GM21390 (cell line): ENCODE results near the gene BTBD17.

Experiments used
- ATAC-seq: cut with Tn5 transposase; IDR thresholded peaks from one replicate; pipeline ENCODE4 v1.9.1; 2021; ENCODE audit not compliant: unreplicated experiment

BTBD17 gene

GRCh38 chr17:74389084-74389753, 27.6 kb upstream of the BTBD17 start:
- no peak for ATAC-seq

GRCh38 chr17:74387365-74388218, 25.9 kb upstream of the BTBD17 start:
- ATAC-seq, result no peak

DNA sequence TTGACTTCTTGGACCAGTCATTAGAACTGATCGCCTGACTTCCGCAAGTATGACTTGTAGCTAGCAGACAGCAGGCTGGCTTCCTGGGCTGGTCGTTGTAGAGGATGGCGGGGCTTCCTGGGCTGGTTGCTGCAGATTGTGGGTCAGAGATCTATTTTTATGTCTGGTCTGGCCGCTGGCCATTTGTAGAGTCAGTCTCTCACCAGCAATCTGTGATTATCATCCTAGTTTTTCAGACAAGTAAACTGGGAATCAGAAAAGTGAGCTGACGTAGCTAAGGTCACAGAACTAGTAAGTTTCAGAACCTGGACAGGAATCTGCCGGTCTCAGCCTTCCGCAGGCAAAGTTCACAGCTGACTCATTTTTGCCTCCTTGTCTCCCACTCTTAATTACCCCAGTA, 24.7 kb upstream of the BTBD17 start:
- ATAC-seq, result no peak

DNA sequence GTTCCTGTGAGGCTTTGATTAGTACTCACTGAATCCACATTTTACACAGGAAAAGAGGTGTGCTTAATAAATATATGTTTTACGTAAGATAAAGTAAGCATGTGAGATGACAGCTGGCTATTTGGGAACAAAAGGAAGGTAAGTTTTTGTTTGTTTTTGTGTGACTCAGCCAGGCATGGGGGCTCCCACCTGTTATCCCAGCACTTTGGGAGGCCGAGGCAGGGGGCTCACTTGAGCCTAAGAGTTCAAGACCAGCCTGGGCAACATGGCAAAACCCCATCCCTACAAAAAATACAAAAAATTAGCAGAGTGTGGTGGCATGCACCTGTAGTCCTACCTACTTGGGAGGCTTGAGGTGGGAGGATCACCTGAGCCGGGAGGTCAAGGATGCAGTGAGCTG, 23.5 kb upstream of the BTBD17 start:
- ATAC-seq, result no peak

DNA sequence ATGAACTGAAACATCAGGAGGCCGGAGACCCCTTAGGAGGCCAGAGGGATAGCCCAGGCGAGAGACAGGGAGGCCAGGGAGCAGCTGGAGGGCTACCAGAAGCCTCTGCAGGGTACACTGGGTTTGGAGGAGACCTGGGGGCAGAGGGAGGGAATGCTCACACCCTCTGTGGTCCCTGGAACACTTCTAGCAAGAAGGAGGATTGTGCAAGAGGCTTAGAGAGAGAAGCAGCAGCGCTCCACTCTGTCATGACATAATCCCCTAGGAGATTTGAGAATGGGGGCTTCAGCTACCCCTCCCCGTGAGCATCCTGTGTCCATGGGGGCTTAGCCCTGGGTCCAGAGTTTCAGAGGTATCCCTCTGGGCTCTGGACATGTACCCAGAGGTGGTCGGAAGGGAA, 21.5 kb upstream of the BTBD17 start:
- ATAC-seq, result no peak

DNA sequence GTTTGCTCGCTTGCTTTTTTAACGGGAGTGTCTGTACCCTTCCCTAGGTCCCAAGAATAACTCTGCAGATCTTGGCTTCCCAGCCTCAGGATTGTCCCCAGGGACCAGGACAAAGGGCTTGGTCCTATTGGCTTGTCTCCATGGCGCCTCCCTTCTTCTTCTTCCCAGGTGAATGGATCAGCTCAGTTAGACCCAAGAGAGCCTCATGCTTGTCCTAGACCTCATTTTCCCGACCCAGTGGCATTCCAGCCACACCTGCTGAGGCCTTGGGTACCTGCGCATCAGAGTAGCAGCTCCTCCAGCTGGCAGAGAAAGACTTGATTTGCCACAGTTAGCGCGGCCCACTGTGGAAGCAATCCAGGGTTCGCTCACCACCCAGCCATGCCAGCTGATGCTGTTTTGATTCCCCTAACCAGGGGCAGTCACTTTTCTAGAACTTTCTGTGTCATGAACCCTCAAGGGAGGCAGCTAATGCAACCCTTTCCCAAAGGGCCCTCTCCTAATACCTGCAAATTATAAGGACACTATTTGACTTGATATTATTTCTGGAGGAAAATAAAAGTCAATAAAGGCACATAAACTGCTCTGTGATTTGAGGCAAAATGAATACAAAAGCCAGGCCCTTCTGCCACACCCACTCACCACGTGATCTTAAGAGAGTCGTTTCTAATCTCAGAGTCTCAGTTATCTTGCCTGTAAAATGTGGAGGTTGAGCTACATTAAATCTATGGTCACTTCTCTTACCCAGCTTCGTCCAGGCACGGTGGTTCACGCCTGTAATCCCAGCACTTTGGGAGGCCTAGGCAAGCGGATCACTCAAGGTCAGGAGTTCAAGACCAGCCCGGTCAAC, 19.5 kb upstream of the BTBD17 start:
- ATAC-seq, result no peak

DNA sequence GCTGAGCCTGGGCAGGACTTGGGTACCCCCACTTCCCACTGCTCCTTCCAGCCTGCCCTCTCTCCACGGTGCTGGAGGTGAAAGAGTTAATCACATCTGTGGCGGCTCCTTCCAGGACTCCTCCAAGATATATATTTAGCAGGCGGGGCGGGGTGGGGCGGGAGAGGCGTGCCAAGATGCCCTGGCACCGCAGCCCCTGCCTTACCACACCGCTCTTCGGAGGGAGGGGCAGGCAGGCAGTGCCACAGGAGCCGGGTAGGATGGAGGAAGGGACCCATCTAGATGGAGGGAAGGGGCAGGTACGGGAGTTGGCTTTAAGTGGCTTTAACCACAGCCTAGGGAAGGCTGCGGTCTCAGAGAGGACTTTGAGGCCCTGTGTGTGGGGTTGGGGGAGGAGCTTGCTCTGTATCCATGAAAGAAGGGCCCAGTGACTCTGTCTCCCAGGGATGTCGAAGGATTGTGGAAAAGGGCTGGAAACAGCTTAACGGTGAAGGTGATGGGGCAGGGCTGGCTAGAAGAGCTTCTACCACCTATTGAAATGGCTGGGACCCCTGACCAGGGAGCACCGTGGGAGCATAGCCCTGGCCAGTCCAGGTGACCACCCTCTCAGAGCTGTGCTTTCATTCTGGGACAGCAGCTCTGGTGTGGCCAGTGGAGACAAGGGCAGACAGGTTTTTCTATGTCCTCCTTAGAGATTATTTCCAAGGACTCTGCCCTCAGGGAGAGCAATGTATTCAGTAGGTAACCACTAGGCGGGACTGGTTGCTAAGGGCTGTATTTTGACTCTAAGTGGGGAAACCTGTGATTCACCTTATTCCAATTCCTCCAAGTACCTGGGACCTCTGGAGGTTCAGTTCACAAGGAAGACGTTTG, 18.7 kb upstream of the BTBD17 start:
- no peak for ATAC-seq

- ATAC-seq, result peak; percentile 74
Observed at GRCh38 chr17:74379495-74380085, 17.9 kb upstream of the BTBD17 start.

- ATAC-seq, result no peak
Observed at GRCh38 chr17:74374858-74375257, 13.2 kb upstream of the BTBD17 start.

DNA sequence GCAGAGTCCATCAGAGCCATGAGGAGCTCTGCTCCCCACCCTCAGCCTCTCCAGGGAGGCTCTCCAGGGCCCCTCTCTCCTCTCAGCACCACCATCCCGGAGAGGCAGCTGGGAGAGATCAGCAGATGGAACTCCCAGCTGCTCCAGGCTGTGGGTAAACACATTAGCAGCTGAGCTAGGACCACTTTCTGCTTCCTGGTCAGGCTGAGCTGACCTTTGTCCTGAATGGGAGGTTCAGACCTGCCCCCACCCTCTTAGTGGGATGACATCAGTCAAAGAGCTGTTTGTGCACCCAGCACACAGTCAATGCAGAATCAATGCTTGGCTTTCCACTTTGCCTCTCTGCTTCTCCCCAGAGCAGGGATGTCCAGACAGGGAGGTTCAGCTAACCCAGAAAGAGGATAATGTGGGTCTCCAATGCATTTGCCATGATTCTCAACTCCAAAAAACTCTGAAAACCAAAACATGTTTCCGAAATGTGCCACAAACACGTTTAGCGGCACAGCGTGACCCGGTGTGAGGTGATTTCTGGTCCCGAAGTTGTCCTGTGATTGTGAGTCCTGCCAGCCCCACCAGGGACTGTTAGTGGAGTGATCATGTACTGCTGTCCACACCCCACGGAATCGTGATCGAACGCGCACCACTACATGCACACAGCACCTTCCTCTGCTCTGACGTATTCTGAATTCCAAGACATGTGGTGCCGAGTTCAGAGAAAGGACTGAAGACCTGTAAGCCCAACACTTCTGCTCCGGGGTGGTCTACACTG, 12.4 kb upstream of the BTBD17 start:
- no peak for ATAC-seq

- no peak for ATAC-seq
Observed at GRCh38 chr17:74372426-74372825, 10.8 kb upstream of the BTBD17 start.

GRCh38 chr17:74371653-74372147, 10.0 kb upstream of the BTBD17 start:
- ATAC-seq, result no peak

- no peak for ATAC-seq
Observed at GRCh38 chr17:74369665-74370490, 8.2 kb upstream of the BTBD17 start.

- no peak for ATAC-seq
Observed at GRCh38 chr17:74369221-74369620, 7.6 kb upstream of the BTBD17 start.

- ATAC-seq, result no peak
Observed at GRCh38 chr17:74368341-74369081, 6.8 kb upstream of the BTBD17 start.

- ATAC-seq, result no peak
Observed at GRCh38 chr17:74367206-74367605, 5.5 kb upstream of the BTBD17 start, which contains the start of gene GPR142. Gene GPR142 (plus strand): TSS chr17:74367506. CDS start chr17:74369541, 2,035 bp downstream.

DNA sequence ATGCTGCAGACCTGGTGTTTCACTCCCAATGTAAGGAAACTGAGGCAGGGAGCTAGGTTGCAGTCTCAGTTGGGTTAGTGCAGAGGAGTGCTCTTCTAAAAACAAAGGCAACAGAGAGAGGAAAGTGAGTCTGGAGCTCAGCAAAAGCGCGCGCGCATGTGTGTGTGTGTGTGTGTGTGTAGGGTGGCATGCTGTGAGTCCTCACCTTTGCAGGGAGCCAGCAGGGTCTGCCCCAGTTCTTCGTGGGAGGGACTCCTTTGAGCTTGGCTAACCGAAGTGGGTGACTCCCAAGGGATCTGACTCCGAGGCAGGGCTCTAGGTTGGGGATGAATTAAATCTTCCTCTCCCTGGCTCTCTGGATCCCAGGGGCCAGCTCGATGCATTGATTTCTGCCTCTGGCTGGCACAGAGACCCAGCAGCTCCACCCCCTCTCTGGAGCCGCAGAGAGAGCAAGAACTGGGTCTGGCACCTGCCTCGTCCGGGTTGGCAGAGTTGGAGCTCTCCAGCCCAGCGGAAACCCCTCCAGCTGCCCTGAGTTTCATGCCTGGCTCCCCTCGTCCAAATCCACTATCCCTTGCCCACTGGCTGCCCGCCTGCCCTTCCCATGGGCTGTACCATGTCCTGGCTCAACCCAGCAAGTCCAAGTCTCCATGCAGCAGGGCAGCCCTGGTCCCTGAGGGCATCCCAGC, 1.3 kb upstream of the BTBD17 start:
- ATAC-seq, result no peak
